WTC11 (cell line): ENCODE data around the gene SLC6A20. TPM values are rescaled to one million over a fixed set of nuclear protein-coding genes. Genes with fewer than 3 reads are reported as not detected.

ENCODE experiments used
- AR ChIP-seq: fragments of 250-450 bp; sonication (Bioruptor Pico); IDR thresholded peaks from 2 replicates; pipeline ENCODE4 v1.9.0; 2021; ENCODE audit warnings: mild to moderate bottlenecking
- ATF2 ChIP-seq: sonication (generic); formaldehyde crosslinking; IDR thresholded peaks from 2 replicates; pipeline ENCODE4 v1.8.1; 2022; ENCODE audit warnings: low read depth, missing genetic modification reagents, borderline replicate concordance
- CTCF ChIP-seq: fragments of 200-600 bp; IDR thresholded peaks from 2 replicates; pipeline ENCODE4 v1.8.0; 2022; ENCODE audit warnings: antibody characterized with exemption
- E2F1 ChIP-seq: sonication (generic); formaldehyde crosslinking; IDR thresholded peaks from 2 replicates; pipeline ENCODE4 v1.8.0; 2022; ENCODE audit warnings: mild to moderate bottlenecking, missing genetic modification reagents
- E2F4 ChIP-seq: sonication (generic); formaldehyde crosslinking; IDR thresholded peaks from 2 replicates; pipeline ENCODE4 v1.8.1; 2022; ENCODE audit warnings: low read depth, mild to moderate bottlenecking, moderate library complexity, missing genetic modification reagents, borderline replicate concordance
- EMX1 ChIP-seq: fragments of 250-450 bp; sonication (Bioruptor Pico); IDR thresholded peaks from 2 replicates; pipeline ENCODE4 v1.8.0; 2021; ENCODE audit warnings: mild to moderate bottlenecking
- ERG ChIP-seq: fragments of 250-450 bp; sonication (Bioruptor Pico); IDR thresholded peaks from 2 replicates; pipeline ENCODE4 v1.8.0; 2021; ENCODE audit warnings: mild to moderate bottlenecking
- ETV6 ChIP-seq: sonication (generic); formaldehyde crosslinking; IDR thresholded peaks from 2 replicates; pipeline ENCODE4 v1.8.1; 2022; ENCODE audit warnings: mild to moderate bottlenecking, missing genetic modification reagents
- FOXK1 ChIP-seq: sonication (generic); formaldehyde crosslinking; IDR thresholded peaks from 2 replicates; pipeline ENCODE4 v1.8.0; 2022; ENCODE audit warnings: mild to moderate bottlenecking, moderate library complexity, missing genetic modification reagents
- HMGXB4 ChIP-seq: sonication (generic); formaldehyde crosslinking; IDR thresholded peaks from 2 replicates; pipeline ENCODE4 v1.8.1; 2023; ENCODE audit warnings: mild to moderate bottlenecking, moderate library complexity, missing genetic modification reagents
- KAT7 ChIP-seq: sonication (generic); formaldehyde crosslinking; IDR thresholded peaks from 2 replicates; pipeline ENCODE4 v1.8.1; 2023; ENCODE audit warnings: missing genetic modification reagents, mild to moderate bottlenecking, borderline replicate concordance
- MLX ChIP-seq: sonication (generic); formaldehyde crosslinking; IDR thresholded peaks from 2 replicates; pipeline ENCODE4 v1.8.1; 2023; ENCODE audit warnings: mild to moderate bottlenecking, missing genetic modification reagents, moderate library complexity
- NFYB ChIP-seq: sonication (generic); formaldehyde crosslinking; conservative IDR thresholded peaks from 2 replicates; pipeline ENCODE4 v1.8.0; 2022; ENCODE audit warnings: low read depth, missing genetic modification reagents
- STAT6 ChIP-seq: sonication (generic); formaldehyde crosslinking; conservative IDR thresholded peaks from 2 replicates; pipeline ENCODE4 v1.8.1; 2023; ENCODE audit warnings: mild to moderate bottlenecking, low read depth, missing genetic modification reagents, moderate library complexity
- TCF7 ChIP-seq: sonication (generic); formaldehyde crosslinking; IDR thresholded peaks from 2 replicates; pipeline ENCODE4 v1.8.0; 2022; ENCODE audit warnings: mild to moderate bottlenecking, low read depth, missing genetic modification reagents, moderate library complexity
- TEAD1 ChIP-seq: sonication (generic); formaldehyde crosslinking; IDR thresholded peaks from 2 replicates; pipeline ENCODE4 v1.8.0; 2022; ENCODE audit warnings: mild to moderate bottlenecking, missing genetic modification reagents
- USF1 ChIP-seq: sonication (generic); formaldehyde crosslinking; IDR thresholded peaks from 2 replicates; pipeline ENCODE4 v1.8.0; 2022; ENCODE audit warnings: mild to moderate bottlenecking, missing genetic modification reagents
- ZBTB43 ChIP-seq: sonication (generic); formaldehyde crosslinking; IDR thresholded peaks from 2 replicates; pipeline ENCODE4 v1.8.1; 2023; ENCODE audit warnings: mild to moderate bottlenecking, missing genetic modification reagents
- ZMAT4 ChIP-seq: fragments of 250-450 bp; sonication (Bioruptor Pico); IDR thresholded peaks from 2 replicates; pipeline ENCODE4 v1.9.0; 2021; ENCODE audit warnings: mild to moderate bottlenecking
- total RNA-seq: library from RNA; stranded (reverse); gene quantifications from 3 replicates; pipeline ENCODE4 v1.2.3, GENCODE V29; 2021

Gene SLC6A20
- total RNA-seq, 1 experiment from 2014 or later, result 0.26 TPM

GRCh38 chr3:45841757-45842491 lies 45.6 kb upstream of the SLC6A20 start, which contains the start of gene LZTFL1 (continued):
- TF ChIP-seq AR (CRISPR knock-in tag) (no peak), STAT6 (CRISPR knock-in tag) (no peak), MLX (CRISPR knock-in tag) (no peak), ATF2 (CRISPR knock-in tag) (no peak), HMGXB4 (CRISPR knock-in tag) (0 out of 2 replicates have a peak, but pooled peaks have one; percentile 36), KAT7 (CRISPR knock-in tag) (0 out of 2 replicates have a peak, but pooled peaks have one; percentile 45), FOXK1 (CRISPR knock-in tag) (peak; percentile 100), USF1 (CRISPR knock-in tag) (peak; percentile 99), TEAD1 (peak; percentile 30; the same call in 1 of the 2 replicates), ERG (CRISPR knock-in tag) (0 out of 2 replicates have a peak, but pooled peaks have one; percentile 53), ETV6 (CRISPR knock-in tag) (no peak), ZMAT4 (CRISPR knock-in tag) (no peak), E2F4 (no peak), E2F1 (CRISPR knock-in tag) (no peak), TCF7 (no peak), EMX1 (CRISPR knock-in tag) (no peak), NFYB (CRISPR knock-in tag) (peak; percentile 89), ZBTB43 (CRISPR knock-in tag) (no peak), CTCF (no peak)
